DND-41 (cell line): Measurements from ENCODE around the gene SLC30A5.

Experiments used
- EZH2 ChIP-seq: IDR thresholded peaks from 3 replicates; pipeline ENCODE4 v1.6.1; 2012; ENCODE audit warnings: borderline replicate concordance, low read depth, mild to moderate bottlenecking, moderate library complexity, low read length, inconsistent platforms; ENCODE audit not compliant: severe bottlenecking
- TF ChIP-seq, protein P1 (sequence below): IDR thresholded peaks from 2 replicates; pipeline ENCODE4 v1.5.1; 2012; ENCODE audit warnings: borderline replicate concordance, low read length, moderate library complexity, mild to moderate bottlenecking; ENCODE audit not compliant: poor library complexity, severe bottlenecking; ENCODE audit errors: extremely low read depth

DNA sequence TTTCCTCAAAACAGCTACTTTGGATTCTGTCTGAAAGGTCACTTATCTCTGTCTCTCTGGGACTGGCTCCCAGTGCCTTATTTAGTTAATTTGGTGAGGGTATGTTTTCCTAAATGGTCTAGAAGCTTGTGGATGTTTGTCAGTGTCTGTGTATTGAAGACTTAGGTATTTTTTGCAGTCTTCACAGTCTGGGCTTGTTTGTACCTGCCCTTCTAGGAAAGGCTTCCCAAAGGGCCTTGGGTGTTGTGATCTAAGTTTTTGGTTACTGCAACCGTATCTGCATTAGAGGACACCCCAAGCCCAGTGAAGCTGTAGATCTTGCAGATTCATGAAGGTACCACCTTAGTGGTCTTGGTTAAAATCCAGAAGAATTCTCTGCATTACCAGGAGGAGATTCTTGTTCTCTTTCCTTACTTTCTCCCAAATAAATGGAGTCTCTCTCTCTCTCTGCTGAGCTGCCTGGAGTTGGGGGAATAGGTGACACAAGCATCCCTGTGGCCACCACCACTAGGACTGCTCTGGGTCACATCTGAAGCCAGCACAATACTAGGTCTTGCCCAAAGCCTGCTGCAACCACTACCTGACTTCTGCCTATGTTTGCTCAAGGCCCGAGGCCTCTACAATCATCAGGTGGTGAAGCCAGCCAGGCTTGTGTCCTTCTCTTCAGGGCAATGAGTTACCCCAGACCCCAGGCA, 55.3 kb downstream of the SLC30A5 start:
- TF ChIP-seq EZH2: no peak
- TF ChIP-seq, protein P1, sequence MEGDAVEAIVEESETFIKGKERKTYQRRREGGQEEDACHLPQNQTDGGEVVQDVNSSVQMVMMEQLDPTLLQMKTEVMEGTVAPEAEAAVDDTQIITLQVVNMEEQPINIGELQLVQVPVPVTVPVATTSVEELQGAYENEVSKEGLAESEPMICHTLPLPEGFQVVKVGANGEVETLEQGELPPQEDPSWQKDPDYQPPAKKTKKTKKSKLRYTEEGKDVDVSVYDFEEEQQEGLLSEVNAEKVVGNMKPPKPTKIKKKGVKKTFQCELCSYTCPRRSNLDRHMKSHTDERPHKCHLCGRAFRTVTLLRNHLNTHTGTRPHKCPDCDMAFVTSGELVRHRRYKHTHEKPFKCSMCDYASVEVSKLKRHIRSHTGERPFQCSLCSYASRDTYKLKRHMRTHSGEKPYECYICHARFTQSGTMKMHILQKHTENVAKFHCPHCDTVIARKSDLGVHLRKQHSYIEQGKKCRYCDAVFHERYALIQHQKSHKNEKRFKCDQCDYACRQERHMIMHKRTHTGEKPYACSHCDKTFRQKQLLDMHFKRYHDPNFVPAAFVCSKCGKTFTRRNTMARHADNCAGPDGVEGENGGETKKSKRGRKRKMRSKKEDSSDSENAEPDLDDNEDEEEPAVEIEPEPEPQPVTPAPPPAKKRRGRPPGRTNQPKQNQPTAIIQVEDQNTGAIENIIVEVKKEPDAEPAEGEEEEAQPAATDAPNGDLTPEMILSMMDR: no peak
